CD14-positive monocyte (primary cell): ENCODE data around the gene HTR7. TPM values are rescaled to one million over a fixed set of nuclear protein-coding genes. Genes with fewer than 3 reads are reported as not detected.

Experiments
- DNase-seq, 3 donors: peaks; one replicate each; pipeline ENCODE4 v3.0.0-alpha.2; 2011 to 2022
- H2AFZ ChIP-seq: 2 replicates; pipeline ENCODE4 v1.6.0; 2012; ENCODE audit warnings: mild to moderate bottlenecking, low read depth, low read length, inconsistent platforms; ENCODE audit not compliant: insufficient read depth, poor library complexity, severe bottlenecking
- H3K27ac ChIP-seq, 2 donors: 1 replicate in 1 of 2; 2 replicates in 1 of 2; pipeline ENCODE4 v1.5.1; 2012 to 2013; ENCODE audit warnings: low read length in 2 of 2, control low read depth in 1 of 2, inconsistent platforms in 1 of 2, low read depth in 1 of 2, mild to moderate bottlenecking in 1 of 2
- H3K27me3 ChIP-seq, 2 donors: one replicate each; pipeline versions ENCODE4 v1.6.0 to v1.6.1; 2011 to 2013; ENCODE audit warnings: low read length in 2 of 2; ENCODE audit not compliant: control insufficient read depth in 2 of 2, insufficient read depth in 2 of 2
- H3K36me3 ChIP-seq, 2 donors: replicated peaks in 1 of 2; 1 replicate in 1 of 2; 2 replicates in 1 of 2; pipeline versions ENCODE4 v1.5.1 to v1.6.1; 2012 to 2013; ENCODE audit warnings: low read length in 2 of 2, control low read depth in 1 of 2, inconsistent platforms in 1 of 2, mild to moderate bottlenecking in 1 of 2; ENCODE audit not compliant: insufficient read depth in 2 of 2, control insufficient read depth in 1 of 2
- H3K4me1 ChIP-seq, 2 donors: 1 replicate in 1 of 2; 2 replicates in 1 of 2; pipeline versions ENCODE4 v1.5.1 to v1.6.1; 2012 to 2013; ENCODE audit warnings: low read length in 2 of 2, control low read depth in 1 of 2, inconsistent platforms in 1 of 2, mild to moderate bottlenecking in 1 of 2, moderate library complexity in 1 of 2; ENCODE audit not compliant: insufficient read depth in 2 of 2, control insufficient read depth in 1 of 2
- H3K4me2 ChIP-seq: replicated peaks from 2 replicates; pipeline ENCODE3; 2012; ENCODE audit warnings: low read length, moderate library complexity, mild to moderate bottlenecking; ENCODE audit not compliant: poor library complexity, severe bottlenecking; ENCODE audit errors: extremely low read depth
- H3K4me3 ChIP-seq, 3 experiments: fragments of 200-600 bp in 1 of 3; sonication (generic) in 1 of 3; replicated peaks in 1 of 3; 1 replicate in 2 of 3; 2 replicates in 1 of 3; pipeline ENCODE4 v1.5.1; 2011 to 2013; ENCODE audit warnings: low read length in 3 of 3, mild to moderate bottlenecking in 3 of 3, control low read depth in 2 of 3, low read depth in 2 of 3, inconsistent platforms in 1 of 3, moderate library complexity in 1 of 3
- H3K79me2 ChIP-seq: 2 replicates; pipeline ENCODE4 v1.6.0; 2012; ENCODE audit warnings: mild to moderate bottlenecking, control low read depth, inconsistent platforms, low read length, moderate library complexity; ENCODE audit not compliant: insufficient read depth
- H3K9ac ChIP-seq: 2 replicates; pipeline ENCODE4 v1.6.0; 2017; ENCODE audit warnings: low read length, mild to moderate bottlenecking; ENCODE audit not compliant: insufficient read depth, poor library complexity, severe bottlenecking
- H3K9me3 ChIP-seq, 2 donors: replicated peaks in 1 of 2; 1 replicate in 1 of 2; 2 replicates in 1 of 2; pipeline versions ENCODE4 v1.5.1 to v1.6.1; 2012 to 2013; ENCODE audit warnings: low read length in 2 of 2, control low read depth in 1 of 2; ENCODE audit not compliant: control insufficient read depth in 1 of 2, insufficient read depth in 1 of 2
- H4K20me1 ChIP-seq: 2 replicates; pipeline ENCODE4 v1.6.0; 2012; ENCODE audit warnings: mild to moderate bottlenecking, low read length, control low read depth, moderate library complexity; ENCODE audit not compliant: insufficient read depth
- H3K27ac Mint-ChIP-seq, 7 donors: one replicate each; pipeline ENCODE4 v1.8.0; 2020; ENCODE audit warnings: mild to moderate bottlenecking in 7 of 7, mixed read lengths in 7 of 7, moderate library complexity in 6 of 7, inconsistent platforms in 2 of 7
- H3K27me3 Mint-ChIP-seq, 3 donors: one replicate each; pipeline ENCODE4 v1.8.0; 2021 to 2022; ENCODE audit warnings: low read depth in 3 of 3, mild to moderate bottlenecking in 3 of 3, mixed read lengths in 3 of 3, moderate library complexity in 3 of 3, inconsistent platforms in 1 of 3
- H3K36me3 Mint-ChIP-seq, 2 donors: one replicate each; pipeline ENCODE4 v1.8.0; 2020; ENCODE audit warnings: mixed read lengths in 2 of 2, inconsistent platforms in 1 of 2, mild to moderate bottlenecking in 1 of 2
- H3K4me1 Mint-ChIP-seq: one replicate; pipeline ENCODE4 v1.8.0; 2020; ENCODE audit warnings: mild to moderate bottlenecking, mixed read lengths
- H3K4me3 Mint-ChIP-seq, 2 donors: one replicate each; pipeline ENCODE4 v1.8.0; 2020; ENCODE audit warnings: mild to moderate bottlenecking in 2 of 2, mixed read lengths in 2 of 2, moderate library complexity in 1 of 2
- H3K9me3 Mint-ChIP-seq, 7 donors: one replicate each; pipeline ENCODE4 v1.8.0; 2020 to 2022; ENCODE audit warnings: mixed read lengths in 7 of 7, mild to moderate bottlenecking in 6 of 7, moderate library complexity in 6 of 7, inconsistent platforms in 2 of 7
- WGBS: methylation state at CpG from one replicate; pipeline ENCODE4 v1.1.5; 2013; ENCODE audit warnings: missing lambda C conversion rate; ENCODE audit not compliant: insufficient coverage; 5-methylcytosine and 5-hydroxymethylcytosine counted together
- intact Hi-C, 2 donors: fragments of 100-400 bp; cut with micrococcal nuclease; formaldehyde crosslinking; loops; one replicate each; pipeline versions ENCODE4 v1.15.0 to v1.15.1; 2023
- polyA plus RNA-seq, 3 donors: library from polyadenylated mRNA; depleted of rRNA in 1 of 3; unstranded in 2 of 3; stranded (reverse) in 1 of 3; fragments of 300-500 nt in 2 of 3; fragments of >200 nt in 1 of 3; fragmentation: Illumina TruSeq in 2 of 3; gene quantifications; 1 replicate in 2 of 3; 2 replicates in 1 of 3; pipeline ENCODE4 v1.2.3, GENCODE V29; 2012 to 2021
- TF ChIP-seq, protein P1 (sequence below): fragments of 200-600 bp; IDR thresholded peaks from one replicate; pipeline ENCODE4 v1.8.0; 2022; ENCODE audit warnings: antibody characterized with exemption, mild to moderate bottlenecking

HTR7 gene
- polyA plus RNA-seq, 3 donors = 0.95 to 1.6 (median 1.1) TPM

GRCh38 chr10:90887555-90887954 lies 29.7 kb upstream of the HTR7 start:
- Histone ChIP-seq H3K9me3 (no peaks in the 10 kb centered on the region), H2AFZ (no peak overlapping the region), H3K36me3 (peaks cover 67 to 100% of the 10 kb centered on the region in 2 donors), H3K79me2 (no peaks in the 10 kb centered on the region), H3K27me3 (no peaks in the 10 kb centered on the region), H3K4me3 (no peak overlapping the region), H3K9ac (no peak overlapping the region), H3K4me2 (no peak overlapping the region), H4K20me1 (no peaks in the 10 kb centered on the region), H3K27ac (no peak overlapping the region), H3K4me1 (no peaks in the 10 kb centered on the region)
- DNase-seq = no peak
- no peak overlapping the region for H3K4me3 Mint-ChIP-seq
- H3K9me3 Mint-ChIP-seq = no peaks in the 10 kb centered on the region
- peaks cover 5% of the 10 kb centered on the region for H3K4me1 Mint-ChIP-seq
- TF ChIP-seq, protein P1, sequence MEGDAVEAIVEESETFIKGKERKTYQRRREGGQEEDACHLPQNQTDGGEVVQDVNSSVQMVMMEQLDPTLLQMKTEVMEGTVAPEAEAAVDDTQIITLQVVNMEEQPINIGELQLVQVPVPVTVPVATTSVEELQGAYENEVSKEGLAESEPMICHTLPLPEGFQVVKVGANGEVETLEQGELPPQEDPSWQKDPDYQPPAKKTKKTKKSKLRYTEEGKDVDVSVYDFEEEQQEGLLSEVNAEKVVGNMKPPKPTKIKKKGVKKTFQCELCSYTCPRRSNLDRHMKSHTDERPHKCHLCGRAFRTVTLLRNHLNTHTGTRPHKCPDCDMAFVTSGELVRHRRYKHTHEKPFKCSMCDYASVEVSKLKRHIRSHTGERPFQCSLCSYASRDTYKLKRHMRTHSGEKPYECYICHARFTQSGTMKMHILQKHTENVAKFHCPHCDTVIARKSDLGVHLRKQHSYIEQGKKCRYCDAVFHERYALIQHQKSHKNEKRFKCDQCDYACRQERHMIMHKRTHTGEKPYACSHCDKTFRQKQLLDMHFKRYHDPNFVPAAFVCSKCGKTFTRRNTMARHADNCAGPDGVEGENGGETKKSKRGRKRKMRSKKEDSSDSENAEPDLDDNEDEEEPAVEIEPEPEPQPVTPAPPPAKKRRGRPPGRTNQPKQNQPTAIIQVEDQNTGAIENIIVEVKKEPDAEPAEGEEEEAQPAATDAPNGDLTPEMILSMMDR = no peak
- peaks cover 65 to 88% of the 10 kb centered on the region in 2 donors for H3K36me3 Mint-ChIP-seq
- no CpG with 5 or more reads among the region's 6 CpGs for WGBS
- H3K27ac Mint-ChIP-seq = no peak overlapping the region
- intact Hi-C loops = no loop called here
- H3K27me3 Mint-ChIP-seq = no peaks in the 10 kb centered on the region

DNA sequence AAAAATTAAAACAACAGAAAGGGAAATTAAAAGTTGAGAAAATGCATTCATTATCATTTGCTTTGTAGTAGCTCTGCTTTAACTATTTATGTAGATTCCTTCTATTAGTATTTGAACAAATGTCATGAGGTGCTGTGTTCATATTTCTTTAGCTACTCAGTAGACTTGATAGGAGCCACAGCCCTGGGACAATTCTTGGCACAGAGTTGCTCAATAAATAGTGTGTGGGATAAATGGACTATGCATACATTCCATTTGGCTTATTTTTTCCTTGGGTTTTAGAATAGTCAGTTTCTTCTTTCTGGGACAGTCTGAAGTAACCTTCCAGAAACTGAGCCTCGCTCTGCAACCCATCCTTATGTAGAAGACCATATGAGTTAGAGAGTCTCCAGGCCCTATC lies 27.3 kb upstream of the HTR7 start:
- intact Hi-C loops = no loop called here

More for the DNA sequence above, 27.3 kb upstream of the HTR7 start:
- H3K9me3 Mint-ChIP-seq = no peaks in the 10 kb centered on the region
- Histone ChIP-seq H3K4me1 (no peaks in the 10 kb centered on the region), H3K9me3 (no peaks in the 10 kb centered on the region), H2AFZ (no peak overlapping the region), H3K27me3 (no peaks in the 10 kb centered on the region), H3K36me3 (peaks cover 63 to 95% of the 10 kb centered on the region in 2 donors), H3K9ac (no peak overlapping the region), H3K27ac (no peak overlapping the region), H3K4me3 (no peak overlapping the region), H3K79me2 (no peaks in the 10 kb centered on the region), H4K20me1 (no peaks in the 10 kb centered on the region), H3K4me2 (no peak overlapping the region)
- no peak overlapping the region for H3K4me3 Mint-ChIP-seq
- TF ChIP-seq, protein P1 = no peak
- no CpG with 5 or more reads among the region's 1 CpG for WGBS
- peaks cover 56 to 85% of the 10 kb centered on the region in 2 donors for H3K36me3 Mint-ChIP-seq
- DNase-seq = no peak
- no peaks in the 10 kb centered on the region for H3K27me3 Mint-ChIP-seq
- H3K4me1 Mint-ChIP-seq = peaks cover 5% of the 10 kb centered on the region
- no peak overlapping the region for H3K27ac Mint-ChIP-seq
